Fibroblast of skin of left biceps (primary cell): Measurements from ENCODE around the gene ADGRL2.
A peak's percentile ranks its signal among the peaks of the same experiment; 100 is the strongest.

Source experiments
- DNase-seq, 2 experiments: peaks; one replicate each; pipeline ENCODE4 v3.0.0-alpha.2; 2013; ENCODE audit warnings: low read depth in 2 of 2

ADGRL2 gene

GRCh38 chr1:81907575-81907974, 106.8 kb downstream of the ADGRL2 start:
- DNase-seq, result no peak

GRCh38 chr1:81912383-81912782, 111.6 kb downstream of the ADGRL2 start:
- no peak for DNase-seq

- no peak for DNase-seq
Observed at GRCh38 chr1:81915937-81916336, 115.2 kb downstream of the ADGRL2 start.

GRCh38 chr1:81920245-81920740, 119.6 kb downstream of the ADGRL2 start:
- DNase-seq, result peak; percentile 30 to 31

- DNase-seq, result no peak
Observed at GRCh38 chr1:81920886-81921285, 120.2 kb downstream of the ADGRL2 start.

GRCh38 chr1:81921344-81921743, 120.6 kb downstream of the ADGRL2 start:
- DNase-seq, result no peak

- no peak for DNase-seq
Observed at GRCh38 chr1:81921851-81922462, 121.2 kb downstream of the ADGRL2 start.

GRCh38 chr1:81922955-81923354, 122.2 kb downstream of the ADGRL2 start:
- no peak for DNase-seq

GRCh38 chr1:81929106-81929505, 128.4 kb downstream of the ADGRL2 start:
- no peak for DNase-seq

- no peak for DNase-seq
Observed at GRCh38 chr1:81936853-81937252, 136.1 kb downstream of the ADGRL2 start.

GRCh38 chr1:81937791-81938450, 137.2 kb downstream of the ADGRL2 start:
- DNase-seq, result no peak

GRCh38 chr1:81948495-81948894, 147.8 kb downstream of the ADGRL2 start:
- DNase-seq, result no peak

- no peak for DNase-seq
Observed at GRCh38 chr1:81949421-81949820, 148.7 kb downstream of the ADGRL2 start.

- no peak for DNase-seq
Observed at GRCh38 chr1:81950037-81950436, 149.3 kb downstream of the ADGRL2 start.

- peak; percentile 5 to 8 for DNase-seq
Observed at GRCh38 chr1:81950591-81951244, 150.0 kb downstream of the ADGRL2 start.

GRCh38 chr1:81954534-81955020, 153.8 kb downstream of the ADGRL2 start:
- DNase-seq, result no peak

GRCh38 chr1:81967951-81968350, 167.2 kb downstream of the ADGRL2 start:
- no peak for DNase-seq

GRCh38 chr1:81970416-81970815, 169.7 kb downstream of the ADGRL2 start:
- DNase-seq, result no peak

- DNase-seq, result no peak
Observed at GRCh38 chr1:81974222-81974841, 173.6 kb downstream of the ADGRL2 start.

GRCh38 chr1:81974883-81975555, 174.3 kb downstream of the ADGRL2 start:
- no peak for DNase-seq

- no peak for DNase-seq
Observed at GRCh38 chr1:81976539-81976938, 175.8 kb downstream of the ADGRL2 start.

GRCh38 chr1:81978945-81979344, 178.2 kb downstream of the ADGRL2 start:
- no peak for DNase-seq
